Endothelial cell of umbilical vein (primary cell): ENCODE measurements around the gene MAFB. TPM values are rescaled to one million over a fixed set of nuclear protein-coding genes. Genes with fewer than 3 reads are reported as not detected.

Experiments
- BruUV-seq: library from RNA; stranded (reverse); fragments of 400-500 nt; replicated peaks from 2 replicates; lab custom pipeline; 2021; lab: Mats Ljungman, UMichigan
- CTCF ChIA-PET: fragments of 300-600, 350-600 bp; sonication (Branson Sonifier 250); formaldehyde crosslinking; loops from one replicate; lab custom pipeline; 2021; ENCODE audit warnings: antibody characterized with exemption, inconsistent platforms; lab: Charles Lee
- POLR2A ChIA-PET: fragments of 300-600, 350-600 bp; sonication (Branson Sonifier 250); formaldehyde crosslinking; loops from one replicate; lab custom pipeline; 2021; ENCODE audit warnings: antibody characterized with exemption, inconsistent platforms; lab: Charles Lee
- DNase-seq: peaks from one replicate; pipeline ENCODE4 v3.0.0-alpha.2; 2011; ENCODE audit warnings: low read depth, low spot score
- FAIRE-seq: peaks from 2 replicates; lab custom pipeline; 2011; peaks lifted over from hg19 to GRCh38; lab: Jason Lieb, UNC
- H2AFZ ChIP-seq: 2 replicates; pipeline ENCODE4 v1.6.0; 2012; ENCODE audit warnings: low read depth, low read length, control low read depth, inconsistent platforms
- H3K27ac ChIP-seq: 2 replicates; pipeline ENCODE4 v1.5.1; 2011; ENCODE audit warnings: low read depth, mild to moderate bottlenecking, control low read depth, low read length, moderate library complexity; ENCODE audit not compliant: insufficient read depth
- H3K27me3 ChIP-seq, 2 experiments: 2 replicates each; pipeline versions ENCODE4 v1.6.0 to v1.6.1; 2011; ENCODE audit warnings: low read length in 2 of 2, mixed read lengths in 1 of 2; ENCODE audit not compliant: control insufficient read depth in 2 of 2, insufficient read depth in 2 of 2
- H3K36me3 ChIP-seq, 2 experiments: 2 replicates in 1 of 2; 3 replicates in 1 of 2; pipeline ENCODE4 v1.5.1; 2011; ENCODE audit warnings: low read length in 2 of 2, mild to moderate bottlenecking in 1 of 2, moderate library complexity in 1 of 2; ENCODE audit not compliant: control insufficient read depth in 2 of 2, insufficient read depth in 2 of 2; ENCODE audit errors: extremely low read depth in 1 of 2
- H3K4me1 ChIP-seq: 3 replicates; pipeline ENCODE4 v1.5.1; 2011; ENCODE audit warnings: mild to moderate bottlenecking, low read length; ENCODE audit not compliant: control insufficient read depth, insufficient read depth; ENCODE audit errors: extremely low read depth
- H3K4me2 ChIP-seq: 2 replicates; pipeline ENCODE4 v1.6.1; 2011; ENCODE audit warnings: low read length, control low read depth, mixed read lengths; ENCODE audit not compliant: insufficient read depth
- H3K4me3 ChIP-seq, 3 experiments: fragments of 200-600 bp in 1 of 3; sonication (generic), shearing (Covaris generic) in 1 of 3; replicated peaks in 1 of 3; 2 replicates each; pipeline ENCODE4 v1.5.1; 2011 to 2016; ENCODE audit warnings: control low read depth in 3 of 3, low read length in 3 of 3, mild to moderate bottlenecking in 2 of 3, inconsistent platforms in 1 of 3, low read depth in 1 of 3, moderate library complexity in 1 of 3; ENCODE audit not compliant: insufficient read depth in 1 of 3
- H3K79me2 ChIP-seq: 2 replicates; pipeline ENCODE4 v1.6.0; 2012; ENCODE audit warnings: low read length, inconsistent platforms; ENCODE audit not compliant: control insufficient read depth, insufficient read depth
- H3K9ac ChIP-seq: replicated peaks from 2 replicates; pipeline ENCODE3; 2011; ENCODE audit warnings: low read length, control low read depth; ENCODE audit not compliant: insufficient read depth; ENCODE audit errors: extremely low read depth
- H3K9me1 ChIP-seq: replicated peaks from 3 replicates; pipeline ENCODE4 v1.6.0; 2011; ENCODE audit warnings: mild to moderate bottlenecking, low read length; ENCODE audit not compliant: control insufficient read depth, insufficient read depth; ENCODE audit errors: extremely low read depth
- H3K9me3 ChIP-seq: replicated peaks from 2 replicates; pipeline ENCODE4 v1.5.1; 2012; ENCODE audit warnings: low read length, inconsistent platforms; ENCODE audit not compliant: control insufficient read depth, insufficient read depth
- H4K20me1 ChIP-seq: replicated peaks from 2 replicates; pipeline ENCODE3; 2011; ENCODE audit warnings: mild to moderate bottlenecking, low read length; ENCODE audit not compliant: control insufficient read depth, insufficient read depth; ENCODE audit errors: extremely low read depth
- EZH2 ChIP-seq: IDR thresholded peaks from 2 replicates; pipeline ENCODE4 v1.6.1; 2012; ENCODE audit warnings: borderline replicate concordance, low read depth, mild to moderate bottlenecking, moderate library complexity, low read length, inconsistent platforms; ENCODE audit not compliant: severe bottlenecking
- FOS ChIP-seq: IDR thresholded peaks from 2 replicates; pipeline ENCODE4 v1.6.1; 2011; ENCODE audit warnings: mild to moderate bottlenecking, low read length, moderate library complexity, borderline replicate concordance; ENCODE audit not compliant: insufficient read depth
- GATA2 ChIP-seq: IDR thresholded peaks from 2 replicates; pipeline ENCODE4 v1.7.0; 2011; ENCODE audit warnings: low read depth, mild to moderate bottlenecking, moderate library complexity, mixed read lengths, low read length; ENCODE audit not compliant: insufficient read length, insufficient read depth
- JUN ChIP-seq: IDR thresholded peaks from 2 replicates; pipeline ENCODE4 v1.6.1; 2011; ENCODE audit warnings: borderline replicate concordance, low read depth; ENCODE audit not compliant: insufficient read length, insufficient read depth
- MYC ChIP-seq: IDR thresholded peaks from one replicate; pipeline ENCODE4 v1.6.1; 2011; ENCODE audit warnings: mild to moderate bottlenecking, low read depth, low read length
- POLR2A ChIP-seq: IDR thresholded peaks from 2 replicates; pipeline ENCODE4 v1.6.1; 2012; ENCODE audit warnings: low read depth, mild to moderate bottlenecking, control low read depth, low read length
- POLR2AphosphoS5 ChIP-seq: IDR thresholded peaks from 2 replicates; pipeline ENCODE4 v1.6.1; 2012; ENCODE audit warnings: low read depth, mild to moderate bottlenecking, control low read depth, low read length, moderate library complexity; ENCODE audit not compliant: insufficient read depth
- dilution Hi-C: fragments of 300-500 bp; cut with MboI; formaldehyde crosslinking; loops from one replicate; pipeline ENCODE4 v1.15.0; 2019; ENCODE audit warnings: low sequenced_read_pairs; ENCODE audit not compliant: extremely low pct_ligation_motif_present
- intact Hi-C: fragments of 100-400 bp; cut with micrococcal nuclease; formaldehyde crosslinking; loops from one replicate; pipeline ENCODE4 v1.10.0; 2022
- polyA plus RNA-seq, 4 experiments: library from polyadenylated mRNA; depleted of rRNA in 3 of 4; stranded (reverse) in 3 of 4; unstranded in 1 of 4; fragments of >200 nt; gene quantifications; 2 replicates each; pipeline versions ENCODE4 v1.2.1 to v1.2.3, GENCODE V29; 2011 to 2012; ENCODE audit warnings: missing spikeins in 1 of 4
- total RNA-seq: library from RNA; stranded (reverse); gene quantifications from 2 replicates; pipeline ENCODE4 v1.2.3, GENCODE V29; 2021
- TF ChIP-seq, protein P1 (sequence below), 2 donors: IDR thresholded peaks; 1 replicate in 1 of 2; 2 replicates in 1 of 2; pipeline ENCODE4 v1.5.1; 2011; ENCODE audit warnings: low read length in 2 of 2, mild to moderate bottlenecking in 2 of 2, moderate library complexity in 2 of 2, control low read depth in 1 of 2, inconsistent platforms in 1 of 2, low read depth in 1 of 2; ENCODE audit not compliant: insufficient read depth in 1 of 2; ENCODE audit errors: extremely low read depth in 1 of 2
- TF ChIP-seq, protein P2 (sequence below): IDR thresholded peaks from 2 replicates; pipeline ENCODE4 v1.6.1; 2011; ENCODE audit not compliant: insufficient read depth, insufficient read length

Gene MAFB
- total and polyA plus RNA-seq, 2 donors (not counting 3 experiments of a cell fraction or from before 2014, with no cell fraction given), result 1.8 to 3.4 TPM

DNA sequence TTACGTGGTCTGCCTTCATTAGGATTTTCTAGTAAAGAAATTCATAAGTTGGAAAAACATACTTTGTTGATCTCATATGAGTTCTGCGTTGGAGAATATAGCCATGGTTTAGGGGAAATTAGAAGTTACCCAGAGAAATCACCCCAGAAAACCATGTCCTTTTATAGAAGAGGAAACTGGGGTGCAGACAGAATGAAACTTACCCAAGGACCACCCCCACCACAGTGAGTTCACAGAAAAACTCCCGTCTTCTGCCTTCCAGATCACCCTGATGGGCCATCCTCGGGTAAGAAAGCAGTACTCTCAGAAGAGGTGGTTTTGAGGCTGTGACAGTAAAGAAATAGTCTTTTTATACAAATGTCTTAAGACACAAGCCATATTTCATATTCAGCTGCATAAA is 25.1 kb upstream of the MAFB start:
- no peak overlapping the region for H3K27ac ChIP-seq
- H3K9me3 ChIP-seq, result no peaks in the 10 kb centered on the region
- TF ChIP-seq JUN (no peak), POLR2A (no peak), EZH2 (no peak), POLR2AphosphoS5 (no peak), GATA2 (no peak), FOS (no peak), MYC (no peak)
- TF ChIP-seq, protein P1, sequence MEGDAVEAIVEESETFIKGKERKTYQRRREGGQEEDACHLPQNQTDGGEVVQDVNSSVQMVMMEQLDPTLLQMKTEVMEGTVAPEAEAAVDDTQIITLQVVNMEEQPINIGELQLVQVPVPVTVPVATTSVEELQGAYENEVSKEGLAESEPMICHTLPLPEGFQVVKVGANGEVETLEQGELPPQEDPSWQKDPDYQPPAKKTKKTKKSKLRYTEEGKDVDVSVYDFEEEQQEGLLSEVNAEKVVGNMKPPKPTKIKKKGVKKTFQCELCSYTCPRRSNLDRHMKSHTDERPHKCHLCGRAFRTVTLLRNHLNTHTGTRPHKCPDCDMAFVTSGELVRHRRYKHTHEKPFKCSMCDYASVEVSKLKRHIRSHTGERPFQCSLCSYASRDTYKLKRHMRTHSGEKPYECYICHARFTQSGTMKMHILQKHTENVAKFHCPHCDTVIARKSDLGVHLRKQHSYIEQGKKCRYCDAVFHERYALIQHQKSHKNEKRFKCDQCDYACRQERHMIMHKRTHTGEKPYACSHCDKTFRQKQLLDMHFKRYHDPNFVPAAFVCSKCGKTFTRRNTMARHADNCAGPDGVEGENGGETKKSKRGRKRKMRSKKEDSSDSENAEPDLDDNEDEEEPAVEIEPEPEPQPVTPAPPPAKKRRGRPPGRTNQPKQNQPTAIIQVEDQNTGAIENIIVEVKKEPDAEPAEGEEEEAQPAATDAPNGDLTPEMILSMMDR (IDR thresholded peaks at IDR 0.05; ENCODE audit: extremely low read depth in 1 of 2, insufficient read depth in 1 of 2, low read depth in 1 of 2, low read length in 2 of 2), result no peak
- TF ChIP-seq, protein P2, sequence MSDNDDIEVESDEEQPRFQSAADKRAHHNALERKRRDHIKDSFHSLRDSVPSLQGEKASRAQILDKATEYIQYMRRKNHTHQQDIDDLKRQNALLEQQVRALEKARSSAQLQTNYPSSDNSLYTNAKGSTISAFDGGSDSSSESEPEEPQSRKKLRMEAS, result no peak
- no peak overlapping the region for H3K4me3 ChIP-seq
- no peaks in the 10 kb centered on the region for H3K36me3 ChIP-seq
- intact Hi-C loops (no loop called here), dilution Hi-C loops (no loop called here)
- POLR2A ChIA-PET, result no interaction called here
- BruUV-seq, result no TSS peak
- no peak overlapping the region for H3K9ac ChIP-seq
- DNase-seq (no peak), FAIRE-seq (no peak)
- CTCF ChIA-PET, result interaction anchor here (0.8 to 1.4 kb wide), 2 partner anchors 10 to 27 kb away, joined by 4 to 6 read pairs; no protein-coding TSS in a partner anchor
- no peak overlapping the region for H2AFZ ChIP-seq
- peaks cover 0 to 2% of the 10 kb centered on the region in 2 experiments for H3K27me3 ChIP-seq
- H4K20me1 ChIP-seq, result no peaks in the 10 kb centered on the region
- no peaks in the 10 kb centered on the region for H3K79me2 ChIP-seq
- H3K9me1 ChIP-seq, result no peaks in the 10 kb centered on the region
- H3K4me2 ChIP-seq, result no peak overlapping the region
- no peaks in the 10 kb centered on the region for H3K4me1 ChIP-seq
